ENCODE measurements around the gene PPIP5K1.

Gene PPIP5K1

GRCh38 chr15:43518197-43518761 is 71.7 kb downstream of the PPIP5K1 start:
- CTCF ChIA-PET, result interaction anchor here (0.9 to 2.4 kb wide), 5 partner anchors 9 to 77 kb away, joined by 3 to 8 read pairs (median 4); no protein-coding TSS in a partner anchor
- Histone ChIP-seq H3K27me3 (replicated peaks in 2 of 5; ENCODE audit: control insufficient read depth in 4 of 5, insufficient read depth in 5 of 5, low read length in 4 of 5) (no peaks in the 10 kb centered on the region), H3K27ac (ENCODE audit: insufficient read depth in 1 of 2, low read depth in 1 of 2, low read length in 2 of 2, poor library complexity in 1 of 2, severe bottlenecking in 2 of 2) (peak overlapping the region; percentile 33 to 76), H3K4me3 (ENCODE audit: control insufficient read depth in 1 of 7, extremely low read depth in 1 of 7, insufficient read depth in 4 of 7, low read depth in 2 of 7, low read length in 6 of 7) (peak overlapping the region; percentile 43 to 88 (median 77)), H3K4me1 (ENCODE audit: control extremely low read depth in 1 of 4, control insufficient read depth in 4 of 4, insufficient read depth in 4 of 4, low read length in 3 of 4) (peaks cover 20 to 64% (median 55%) of the 10 kb centered on the region in 4 experiments), H3K36me3 (ENCODE audit: control insufficient read depth in 4 of 4, insufficient read depth in 4 of 4, low read length in 3 of 4) (peaks cover 21 to 30% (median 25%) of the 10 kb centered on the region in 4 experiments), H3K9me3 (ENCODE audit: control extremely low read depth in 1 of 5, control insufficient read depth in 4 of 5, insufficient read depth in 2 of 5, low read depth in 1 of 5, low read length in 4 of 5) (peaks cover 0 to 5% (median 0%) of the 10 kb centered on the region in 5 experiments)
- 1% methylated on average over 6 of the region's 18 CpGs for WGBS (ENCODE audit: insufficient coverage)
- peak; percentile 77 to 94 (median 92) for DNase-seq
- POLR2A ChIA-PET, result interaction anchor here (0.5 to 0.6 kb wide), 2 partner anchors 25 to 1259 kb away, joined by 3 read pairs; partner anchors contain the start of gene TP53BP1

- 0% methylated on average over 4 of the region's 15 CpGs for WGBS (ENCODE audit: insufficient coverage)
- DNase-seq, result peak; percentile 46 to 81 (median 79)
- ChIA-PET POLR2A (interaction anchor here (0.5 to 0.6 kb wide), 2 partner anchors 25 to 1260 kb away, joined by 3 read pairs; partner anchors contain the start of gene TP53BP1), CTCF (interaction anchor here (0.9 to 2.4 kb wide), 6 partner anchors 10 to 77 kb away, joined by 3 to 8 read pairs (median 4); no protein-coding TSS in a partner anchor)
- Histone ChIP-seq H3K27ac (ENCODE audit: insufficient read depth in 1 of 2, low read depth in 1 of 2, low read length in 2 of 2, poor library complexity in 1 of 2, severe bottlenecking in 2 of 2) (peak within 1 kb of the TSS; percentile 33 to 76), H3K4me3 (ENCODE audit: control insufficient read depth in 1 of 7, extremely low read depth in 1 of 7, insufficient read depth in 4 of 7, low read depth in 2 of 7, low read length in 6 of 7) (peak within 1 kb of the TSS; percentile 43 to 88 (median 77)), H3K36me3 (ENCODE audit: control insufficient read depth in 4 of 4, insufficient read depth in 4 of 4, low read length in 3 of 4) (peaks cover 17 to 24% (median 20%) of the 10 kb centered on the region in 4 experiments), H3K27me3 (replicated peaks in 2 of 5; ENCODE audit: control insufficient read depth in 4 of 5, insufficient read depth in 5 of 5, low read length in 4 of 5) (no peaks in the 10 kb centered on the region), H3K4me1 (ENCODE audit: control extremely low read depth in 1 of 4, control insufficient read depth in 4 of 4, insufficient read depth in 4 of 4, low read length in 3 of 4) (peaks cover 20 to 64% (median 56%) of the 10 kb centered on the region in 4 experiments), H3K9me3 (ENCODE audit: control extremely low read depth in 1 of 5, control insufficient read depth in 4 of 5, insufficient read depth in 2 of 5, low read depth in 1 of 5, low read length in 4 of 5) (peaks cover 0 to 2% (median 0%) of the 10 kb centered on the region in 5 experiments)
Observed at GRCh38 chr15:43517354-43518196, 72.4 kb downstream of the PPIP5K1 start, which contains the start of gene MAP1A. MAP1A (plus strand) TSS chr15:43517608; CDS start chr15:43521474, 3,866 bp downstream.

GRCh38 chr15:43516801-43517353 is 73.1 kb downstream of the PPIP5K1 start:
- no peak for DNase-seq
- H3K27ac ChIP-seq (ENCODE audit: insufficient read depth in 1 of 2, low read depth in 1 of 2, low read length in 2 of 2, poor library complexity in 1 of 2, severe bottlenecking in 2 of 2), result peak overlapping the region; percentile 16 to 71

GRCh38 chr15:43516185-43516584 is 73.8 kb downstream of the PPIP5K1 start:
- H3K4me1 ChIP-seq (ENCODE audit: control extremely low read depth in 1 of 4, control insufficient read depth in 4 of 4, insufficient read depth in 4 of 4, low read length in 3 of 4), result peaks cover 22 to 75% (median 66%) of the 10 kb centered on the region in 4 experiments
- POLR2A ChIA-PET, result no interaction called here
- DNase-seq, result no peak

More at GRCh38 chr15:43516801-43517353, 73.1 kb downstream of the PPIP5K1 start:
- no CpG with 5 or more reads among the region's 4 CpGs for WGBS (ENCODE audit: insufficient coverage)
- ChIA-PET CTCF (interaction anchor here (1.0 to 7.2 kb wide), 3 partner anchors 25 to 76 kb away, joined by 3 to 115 read pairs (median 8); partner anchors contain the start of gene TP53BP1), POLR2A (no interaction called here)
- peaks cover 11 to 17% (median 14%) of the 10 kb centered on the region in 4 experiments for H3K36me3 ChIP-seq (ENCODE audit: control insufficient read depth in 4 of 4, insufficient read depth in 4 of 4, low read length in 3 of 4)
- H3K4me3 ChIP-seq (ENCODE audit: control insufficient read depth in 1 of 7, extremely low read depth in 1 of 7, insufficient read depth in 4 of 7, low read depth in 2 of 7, low read length in 6 of 7), result peak overlapping the region; percentile 8 to 88 (median 68)
- H3K9me3 ChIP-seq (ENCODE audit: control extremely low read depth in 1 of 5, control insufficient read depth in 4 of 5, insufficient read depth in 2 of 5, low read depth in 1 of 5, low read length in 4 of 5), result no peaks in the 10 kb centered on the region
- peaks cover 20 to 68% (median 59%) of the 10 kb centered on the region in 4 experiments for H3K4me1 ChIP-seq (ENCODE audit: control extremely low read depth in 1 of 4, control insufficient read depth in 4 of 4, insufficient read depth in 4 of 4, low read length in 3 of 4)
- peaks cover 0 to 1% (median 0%) of the 10 kb centered on the region in 5 experiments for H3K27me3 ChIP-seq (replicated peaks in 2 of 5; ENCODE audit: control insufficient read depth in 4 of 5, insufficient read depth in 5 of 5, low read length in 4 of 5)

GRCh38 chr15:43515741-43516140 is 74.3 kb downstream of the PPIP5K1 start:
- ChIA-PET CTCF (interaction anchor here (1.0 to 7.2 kb wide), 6 partner anchors 10 to 74 kb away, joined by 5 to 115 read pairs (median 11); partner anchors contain the start of gene TP53BP1), POLR2A (interaction anchor here (1.1 kb wide), 1 partner anchor 8 kb away, joined by 3 read pairs; no protein-coding TSS in a partner anchor)
- peaks cover 0 to 3% (median 0%) of the 10 kb centered on the region in 5 experiments for H3K27me3 ChIP-seq (replicated peaks in 2 of 5; ENCODE audit: control insufficient read depth in 4 of 5, insufficient read depth in 5 of 5, low read length in 4 of 5)
- peaks cover 25 to 78% (median 69%) of the 10 kb centered on the region in 4 experiments for H3K4me1 ChIP-seq (ENCODE audit: control extremely low read depth in 1 of 4, control insufficient read depth in 4 of 4, insufficient read depth in 4 of 4, low read length in 3 of 4)
- peaks cover 2 to 5% (median 4%) of the 10 kb centered on the region in 4 experiments for H3K36me3 ChIP-seq (ENCODE audit: control insufficient read depth in 4 of 4, insufficient read depth in 4 of 4, low read length in 3 of 4)
- H3K9me3 ChIP-seq (ENCODE audit: control extremely low read depth in 1 of 5, control insufficient read depth in 4 of 5, insufficient read depth in 2 of 5, low read depth in 1 of 5, low read length in 4 of 5), result no peaks in the 10 kb centered on the region
- no peak overlapping the region for H3K27ac ChIP-seq (ENCODE audit: insufficient read depth in 1 of 2, low read depth in 1 of 2, low read length in 2 of 2, poor library complexity in 1 of 2, severe bottlenecking in 2 of 2)
- DNase-seq, result no peak
- WGBS (ENCODE audit: insufficient coverage), result 33% methylated on average over 1 of the region's 2 CpGs
- H3K4me3 ChIP-seq (ENCODE audit: control insufficient read depth in 1 of 7, extremely low read depth in 1 of 7, insufficient read depth in 4 of 7, low read depth in 2 of 7, low read length in 6 of 7), result no peak overlapping the region

More at GRCh38 chr15:43516185-43516584, 73.8 kb downstream of the PPIP5K1 start:
- CTCF ChIA-PET, result interaction anchor here (1.0 to 7.2 kb wide), 4 partner anchors 24 to 75 kb away, joined by 3 to 115 read pairs (median 10); partner anchors contain the start of gene TP53BP1
- WGBS (ENCODE audit: insufficient coverage), result 82% methylated on average over 4 of the region's 5 CpGs
- Histone ChIP-seq H3K36me3 (ENCODE audit: control insufficient read depth in 4 of 4, insufficient read depth in 4 of 4, low read length in 3 of 4) (peaks cover 7 to 10% (median 8%) of the 10 kb centered on the region in 4 experiments), H3K27me3 (replicated peaks in 2 of 5; ENCODE audit: control insufficient read depth in 4 of 5, insufficient read depth in 5 of 5, low read length in 4 of 5) (peaks cover 0 to 3% (median 0%) of the 10 kb centered on the region in 5 experiments), H3K4me3 (ENCODE audit: control insufficient read depth in 1 of 7, extremely low read depth in 1 of 7, insufficient read depth in 4 of 7, low read depth in 2 of 7, low read length in 6 of 7) (no peak overlapping the region), H3K9me3 (ENCODE audit: control extremely low read depth in 1 of 5, control insufficient read depth in 4 of 5, insufficient read depth in 2 of 5, low read depth in 1 of 5, low read length in 4 of 5) (no peaks in the 10 kb centered on the region), H3K27ac (ENCODE audit: insufficient read depth in 1 of 2, low read depth in 1 of 2, low read length in 2 of 2, poor library complexity in 1 of 2, severe bottlenecking in 2 of 2) (peak overlapping the region in 1 of 2 experiments; percentile 71)

Data from common myeloid progenitor, CD34-positive (primary cell).